ENCODE data around the gene MDGA2. TPM values are rescaled to one million over a fixed set of nuclear protein-coding genes. Genes with fewer than 3 reads are reported as not detected.

MDGA2 gene
- total RNA-seq, 2 donors from 2014 or later, result not detected

- H3K27ac ChIP-seq, result no peak overlapping the region
- no peak for DNase-seq
- WGBS, 2 donors, result 67 to 69% methylated on average over 1 of the region's 1 CpG
- TF ChIP-seq CTCF (IDR thresholded peaks at IDR 0.05) (no peak), POLR2A (IDR thresholded peaks at IDR 0.05) (no peak)
- ATAC-seq, result no peak
- no peaks in the 10 kb centered on the region for H3K9me3 ChIP-seq
- H3K4me3 ChIP-seq, result no peak overlapping the region
- H3K4me1 ChIP-seq, result no peaks in the 10 kb centered on the region
- H3K27me3 ChIP-seq, result no peaks in the 10 kb centered on the region
- intact Hi-C loops (cut with DNase I), result no loop called here
- H3K36me3 ChIP-seq (replicated peaks in 1 of 2; ENCODE audit: insufficient read depth in 1 of 2, low read depth in 2 of 2), result no peaks in the 10 kb centered on the region
Measured at GRCh38 chr14:46818147-46818546, 857.3 kb downstream of the MDGA2 start.

DNA sequence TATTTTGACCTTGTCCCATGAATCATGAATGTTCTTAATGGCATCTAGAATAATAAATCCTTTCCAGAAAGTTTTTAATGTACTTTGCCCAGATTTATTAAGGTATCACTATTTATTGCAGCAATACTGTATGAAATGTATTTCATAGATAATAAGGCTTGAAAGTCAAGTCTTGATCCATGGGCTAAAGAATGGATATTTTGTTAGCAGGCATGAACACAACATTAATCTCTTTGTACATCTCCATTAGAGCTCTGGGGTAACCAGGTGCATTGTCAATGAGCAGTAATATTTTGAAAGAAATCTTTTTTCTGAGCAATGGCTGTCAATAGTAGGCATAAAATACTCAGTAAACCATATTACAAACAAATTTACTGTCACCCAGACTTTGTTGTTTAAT is 882.3 kb downstream of the MDGA2 start:
- ATAC-seq, result no peak

More for the DNA sequence above, 882.3 kb downstream of the MDGA2 start:
- H3K27ac ChIP-seq, result no peak overlapping the region
- H3K4me1 ChIP-seq, result no peaks in the 10 kb centered on the region
- no peaks in the 10 kb centered on the region for H3K27me3 ChIP-seq
- H3K4me3 ChIP-seq, result no peak overlapping the region
- no peak for DNase-seq
- TF ChIP-seq POLR2A (IDR thresholded peaks at IDR 0.05) (no peak), CTCF (IDR thresholded peaks at IDR 0.05) (no peak)
- intact Hi-C loops (cut with DNase I), result no loop called here
- H3K9me3 ChIP-seq, result no peaks in the 10 kb centered on the region
- no peaks in the 10 kb centered on the region for H3K36me3 ChIP-seq (replicated peaks in 1 of 2; ENCODE audit: insufficient read depth in 1 of 2, low read depth in 2 of 2)

Small RNA genes within 50 kb of the gene (small RNA-seq; reads per million reads assigned to genes)
- gene RF00402, result not detected
